Mucosa of rectum (tissue), 2 donors: ENCODE results near the gene MRPL14.

ENCODE experiments used
- H3K27ac ChIP-seq, 2 donors: one replicate each; pipeline ENCODE4 v1.7.0; 2013; ENCODE audit warnings: inconsistent platforms in 2 of 2, low read depth in 2 of 2, low read length in 2 of 2
- H3K27me3 ChIP-seq, 2 donors: one replicate each; pipeline ENCODE4 v1.7.0; 2013; ENCODE audit warnings: low read length in 2 of 2; ENCODE audit not compliant: control insufficient read depth in 2 of 2, insufficient read depth in 2 of 2
- H3K36me3 ChIP-seq, 2 donors: one replicate each; pipeline ENCODE4 v1.7.0; 2013; ENCODE audit warnings: low read length in 2 of 2; ENCODE audit not compliant: control insufficient read depth in 2 of 2, insufficient read depth in 2 of 2
- H3K4me1 ChIP-seq, 2 donors: one replicate each; pipeline ENCODE4 v1.7.0; 2013; ENCODE audit warnings: low read length in 2 of 2, mild to moderate bottlenecking in 1 of 2; ENCODE audit not compliant: control insufficient read depth in 2 of 2, insufficient read depth in 2 of 2
- H3K4me3 ChIP-seq, 2 donors: one replicate each; pipeline ENCODE4 v1.7.0; 2013; ENCODE audit warnings: low read length in 2 of 2
- H3K9ac ChIP-seq, 2 donors: one replicate each; pipeline ENCODE4 v1.7.0; 2013; ENCODE audit warnings: low read length in 2 of 2, low read depth in 1 of 2, mild to moderate bottlenecking in 1 of 2
- H3K9me3 ChIP-seq, 2 donors: one replicate each; pipeline ENCODE4 v1.7.0; 2013; ENCODE audit warnings: low read length in 2 of 2; ENCODE audit not compliant: control insufficient read depth in 2 of 2
- donor health status: healthy.
- donor health status: Normal muscosa, but diverticular disease.

The MRPL14 gene

GRCh38 chr6:44066394-44067172 is 60.7 kb downstream of the MRPL14 start:
- H3K36me3 ChIP-seq: no peaks in the 10 kb centered on the region
- no peak overlapping the region for H3K27ac ChIP-seq
- no peaks in the 10 kb centered on the region for H3K9me3 ChIP-seq
- no peaks in the 10 kb centered on the region for H3K4me1 ChIP-seq
- H3K4me3 ChIP-seq: no peak overlapping the region
- no peak overlapping the region for H3K9ac ChIP-seq
- H3K27me3 ChIP-seq: no peaks in the 10 kb centered on the region

GRCh38 chr6:44065443-44066140 is 61.7 kb downstream of the MRPL14 start:
- no peaks in the 10 kb centered on the region for H3K27me3 ChIP-seq
- H3K36me3 ChIP-seq: no peaks in the 10 kb centered on the region
- H3K4me1 ChIP-seq: no peaks in the 10 kb centered on the region
- no peaks in the 10 kb centered on the region for H3K9me3 ChIP-seq
- H3K9ac ChIP-seq: no peak overlapping the region
- no peak overlapping the region for H3K4me3 ChIP-seq
- H3K27ac ChIP-seq: no peak overlapping the region

- no peak overlapping the region for H3K4me3 ChIP-seq
- H3K27ac ChIP-seq: peak overlapping the region in 1 of 2 donors; percentile 23
- no peaks in the 10 kb centered on the region for H3K27me3 ChIP-seq
- H3K9ac ChIP-seq: no peak overlapping the region
- no peaks in the 10 kb centered on the region for H3K4me1 ChIP-seq
- H3K36me3 ChIP-seq: no peaks in the 10 kb centered on the region
- no peaks in the 10 kb centered on the region for H3K9me3 ChIP-seq
Observed at GRCh38 chr6:44064948-44065272, 62.3 kb downstream of the MRPL14 start.

- Histone ChIP-seq H3K27ac (peak overlapping the region; percentile 23 to 28), H3K4me1 (no peaks in the 10 kb centered on the region), H3K27me3 (no peaks in the 10 kb centered on the region), H3K9ac (no peak overlapping the region), H3K4me3 (no peak overlapping the region), H3K9me3 (peaks cover 0 to 4% of the 10 kb centered on the region in 2 donors), H3K36me3 (no peaks in the 10 kb centered on the region)
Observed at GRCh38 chr6:44064089-44064947, 62.9 kb downstream of the MRPL14 start.

- H3K27me3 ChIP-seq: no peaks in the 10 kb centered on the region
- H3K36me3 ChIP-seq: no peaks in the 10 kb centered on the region
- H3K4me3 ChIP-seq: no peak overlapping the region
- no peak overlapping the region for H3K9ac ChIP-seq
- peaks cover 0 to 5% of the 10 kb centered on the region in 2 donors for H3K9me3 ChIP-seq
- peaks cover 0 to 5% of the 10 kb centered on the region in 2 donors for H3K4me1 ChIP-seq
- H3K27ac ChIP-seq: no peak overlapping the region
Observed at GRCh38 chr6:44063561-44064059, 63.6 kb downstream of the MRPL14 start.
